ENCODE data around the gene ABCD4. TPM values are rescaled to one million over a fixed set of nuclear protein-coding genes. Genes with fewer than 3 reads are reported as not detected.

The ABCD4 gene
- polyA plus RNA-seq, 1 of the 3 experiments (the other 2 are of a cell fraction), result 37.0 TPM

DNA sequence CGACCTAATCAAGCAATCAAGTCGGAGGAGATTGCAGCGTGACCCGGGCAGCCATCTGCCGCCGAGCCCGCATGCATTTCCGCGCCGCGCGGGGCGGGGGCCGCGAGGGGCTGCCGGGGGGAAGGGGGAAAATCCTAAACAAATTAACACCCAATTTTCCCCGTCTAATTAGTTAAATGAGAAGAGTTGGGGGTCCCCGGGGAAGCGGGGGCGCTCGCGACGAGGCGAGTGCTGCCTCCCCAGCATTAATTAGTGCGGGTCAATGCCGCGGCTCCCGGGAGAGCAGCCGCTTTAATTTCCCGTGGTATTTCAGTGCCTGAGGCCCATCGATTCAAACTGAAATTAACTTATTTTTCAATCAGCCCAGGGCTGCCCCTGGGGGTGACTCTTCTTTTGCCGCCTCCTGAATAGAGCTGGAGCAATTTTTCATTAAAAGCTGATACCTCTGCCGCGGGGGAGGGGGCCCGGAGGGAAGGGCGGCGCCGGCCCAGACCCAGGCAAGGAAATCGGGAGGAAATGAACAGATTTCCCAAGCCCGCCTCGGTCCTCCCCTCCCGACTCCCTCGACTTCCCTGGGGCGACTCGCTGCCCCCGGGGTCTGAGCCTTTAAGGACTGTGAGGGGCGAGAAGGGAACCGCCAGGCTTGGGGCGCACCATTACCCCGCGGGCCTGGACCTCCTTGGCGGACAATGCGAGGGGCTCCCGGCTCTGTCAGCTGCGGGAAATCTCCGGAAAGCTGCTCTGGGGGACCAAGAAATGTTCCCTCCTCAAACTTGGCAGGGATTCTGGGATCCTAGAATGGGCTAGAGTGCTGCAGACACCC is 44.6 kb downstream of the ABCD4 start:
- peak; percentile 58 for DNase-seq
- Histone ChIP-seq H3K27me3 (ENCODE audit: insufficient read depth) (peaks cover 47% of the 10 kb centered on the region), H3K9ac (peak overlapping the region; percentile 23; the same call in 1 of the 2 replicates), H3K36me3 (replicated peaks in 1 of 2; ENCODE audit: control insufficient read depth in 1 of 2, insufficient read depth in 2 of 2, low read length in 1 of 2) (no peaks in the 10 kb centered on the region), H3K9me3 (no peaks in the 10 kb centered on the region), H4K20me1 (ENCODE audit: insufficient read depth) (no peaks in the 10 kb centered on the region), H3K27ac (ENCODE audit: low read depth in 2 of 2, low read length in 1 of 2) (no peak overlapping the region), H3K4me1 (ENCODE audit: control insufficient read depth in 1 of 2, insufficient read depth in 2 of 2, low read depth in 1 of 2, low read length in 1 of 2) (peaks cover 0 to 16% of the 10 kb centered on the region in 2 experiments; a peak in 1 of 4 replicates), H3K4me3 (ENCODE audit: low read depth in 2 of 2, low read length in 1 of 2) (peak overlapping the region; percentile 45 to 81), H3K4me2 (peak overlapping the region; percentile 99), H3K9me2 (no peaks in the 10 kb centered on the region), H3F3A (replicated peaks; ENCODE audit: insufficient read depth) (no peaks in the 10 kb centered on the region), H3K79me2 (ENCODE audit: insufficient read depth) (no peaks in the 10 kb centered on the region), H2AFZ (ENCODE audit: low read depth) (peak overlapping the region; percentile 94)
- POLR2A ChIA-PET, result interaction anchor here (0.8 kb wide), 1 partner anchor 45 kb away, joined by 3 read pairs; the partner anchor contains the start of gene ABCD4
- CTCF ChIA-PET, result interaction anchor here (1.0 to 4.0 kb wide), 28 partner anchors 7 to 221 kb away, joined by 3 to 35 read pairs (median 8); partner anchors contain the start of genes ABCD4 and VSX2
- TF ChIP-seq GATA2 (CRISPR knock-in tag; IDR thresholded peaks at IDR 0.05) (no peak), FOXJ3 (CRISPR knock-in tag; IDR thresholded peaks at IDR 0.05) (no peak), FOXM1 (IDR thresholded peaks at IDR 0.05; ENCODE audit: low read depth) (no peak), SMC3 (IDR thresholded peaks at IDR 0.05; ENCODE audit: low read depth, low read length) (no peak), SIN3A (IDR thresholded peaks at IDR 0.05; ENCODE audit: borderline replicate concordance, low read depth, low read length) (no peak), TEAD4 (IDR thresholded peaks at IDR 0.05; ENCODE audit: borderline replicate concordance, insufficient read depth) (no peak), EZH2phosphoT487 (IDR thresholded peaks at IDR 0.05; ENCODE audit: borderline replicate concordance, low read depth) (no peak), JUND (IDR thresholded peaks at IDR 0.05) (no peak), POLR2AphosphoS5 (IDR thresholded peaks at IDR 0.05; ENCODE audit: low read depth, low read length) (no peak), MXI1 (IDR thresholded peaks at IDR 0.05; ENCODE audit: low read depth, low read length) (no peak), NRF1 (IDR thresholded peaks at IDR 0.05; ENCODE audit: low read depth, low read length) (no peak), GABPA (IDR thresholded peaks at IDR 0.05; ENCODE audit: low read depth) (no peak), RFX5 (IDR thresholded peaks at IDR 0.05; ENCODE audit: low read length) (no peak), FOSL2 (IDR thresholded peaks at IDR 0.05; ENCODE audit: borderline replicate concordance, low read depth) (no peak)
- TF ChIP-seq, protein P1, sequence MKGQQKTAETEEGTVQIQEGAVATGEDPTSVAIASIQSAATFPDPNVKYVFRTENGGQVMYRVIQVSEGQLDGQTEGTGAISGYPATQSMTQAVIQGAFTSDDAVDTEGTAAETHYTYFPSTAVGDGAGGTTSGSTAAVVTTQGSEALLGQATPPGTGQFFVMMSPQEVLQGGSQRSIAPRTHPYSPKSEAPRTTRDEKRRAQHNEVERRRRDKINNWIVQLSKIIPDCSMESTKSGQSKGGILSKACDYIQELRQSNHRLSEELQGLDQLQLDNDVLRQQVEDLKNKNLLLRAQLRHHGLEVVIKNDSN (IDR thresholded peaks at IDR 0.05; ENCODE audit: borderline replicate concordance, low read depth), result no peak
- TF ChIP-seq, protein P2, sequence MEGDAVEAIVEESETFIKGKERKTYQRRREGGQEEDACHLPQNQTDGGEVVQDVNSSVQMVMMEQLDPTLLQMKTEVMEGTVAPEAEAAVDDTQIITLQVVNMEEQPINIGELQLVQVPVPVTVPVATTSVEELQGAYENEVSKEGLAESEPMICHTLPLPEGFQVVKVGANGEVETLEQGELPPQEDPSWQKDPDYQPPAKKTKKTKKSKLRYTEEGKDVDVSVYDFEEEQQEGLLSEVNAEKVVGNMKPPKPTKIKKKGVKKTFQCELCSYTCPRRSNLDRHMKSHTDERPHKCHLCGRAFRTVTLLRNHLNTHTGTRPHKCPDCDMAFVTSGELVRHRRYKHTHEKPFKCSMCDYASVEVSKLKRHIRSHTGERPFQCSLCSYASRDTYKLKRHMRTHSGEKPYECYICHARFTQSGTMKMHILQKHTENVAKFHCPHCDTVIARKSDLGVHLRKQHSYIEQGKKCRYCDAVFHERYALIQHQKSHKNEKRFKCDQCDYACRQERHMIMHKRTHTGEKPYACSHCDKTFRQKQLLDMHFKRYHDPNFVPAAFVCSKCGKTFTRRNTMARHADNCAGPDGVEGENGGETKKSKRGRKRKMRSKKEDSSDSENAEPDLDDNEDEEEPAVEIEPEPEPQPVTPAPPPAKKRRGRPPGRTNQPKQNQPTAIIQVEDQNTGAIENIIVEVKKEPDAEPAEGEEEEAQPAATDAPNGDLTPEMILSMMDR (IDR thresholded peaks at IDR 0.05), result no peak
- TF ChIP-seq, protein P3, sequence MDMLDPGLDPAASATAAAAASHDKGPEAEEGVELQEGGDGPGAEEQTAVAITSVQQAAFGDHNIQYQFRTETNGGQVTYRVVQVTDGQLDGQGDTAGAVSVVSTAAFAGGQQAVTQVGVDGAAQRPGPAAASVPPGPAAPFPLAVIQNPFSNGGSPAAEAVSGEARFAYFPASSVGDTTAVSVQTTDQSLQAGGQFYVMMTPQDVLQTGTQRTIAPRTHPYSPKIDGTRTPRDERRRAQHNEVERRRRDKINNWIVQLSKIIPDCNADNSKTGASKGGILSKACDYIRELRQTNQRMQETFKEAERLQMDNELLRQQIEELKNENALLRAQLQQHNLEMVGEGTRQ (IDR thresholded peaks at IDR 0.05; ENCODE audit: borderline replicate concordance, low read depth, low read length), result no peak
- 15% methylated on average over 31 of the region's 56 CpGs for WGBS (ENCODE audit: low lambda C conversion rate)

Data from SK-N-SH (cell line).